Measurements from ENCODE around the gene SND1.

SND1 gene

GRCh38 chr7:128135515-128136214, 483.7 kb downstream of the SND1 start:
- peak; percentile 79 for TF ChIP-seq CTCF (IDR thresholded peaks at IDR 0.05; ENCODE audit: low read depth, low read length, missing control alignments)
- DNase-seq (ENCODE audit: low read depth): no peak
- H3K4me3 ChIP-seq (ENCODE audit: low read depth, low read length): peak overlapping the region; percentile 42

GRCh38 chr7:128136215-128136597, 484.2 kb downstream of the SND1 start:
- peak overlapping the region; percentile 42 for H3K4me3 ChIP-seq (ENCODE audit: low read depth, low read length)
- no peak for DNase-seq (ENCODE audit: low read depth)
- no peak for TF ChIP-seq CTCF (IDR thresholded peaks at IDR 0.05; ENCODE audit: low read depth, low read length, missing control alignments)

DNA sequence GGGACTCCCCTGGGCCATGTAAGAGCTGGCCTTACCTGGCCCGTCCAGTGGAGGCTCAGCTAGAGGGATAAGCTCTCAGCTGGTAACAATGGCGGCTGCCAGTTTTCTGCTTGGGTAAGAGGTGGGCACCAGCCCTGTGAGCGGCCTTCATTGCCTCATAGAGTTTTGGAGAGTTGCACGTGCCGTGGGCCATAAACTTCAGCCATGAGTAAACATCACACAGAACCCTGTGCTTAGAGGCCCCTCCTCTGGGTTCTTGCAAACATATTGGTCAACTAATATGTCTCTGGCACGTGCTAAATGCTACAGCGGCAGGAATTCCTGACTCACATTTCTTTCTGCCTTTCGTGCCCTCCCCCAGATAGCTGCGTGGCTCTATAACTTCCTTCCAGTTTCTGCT, 485.2 kb downstream of the SND1 start:
- no peak for TF ChIP-seq CTCF (IDR thresholded peaks at IDR 0.05; ENCODE audit: low read depth, low read length, missing control alignments)
- no peak for DNase-seq (ENCODE audit: low read depth)

GRCh38 chr7:128139406-128139805, 487.4 kb downstream of the SND1 start:
- no peak for TF ChIP-seq CTCF (IDR thresholded peaks at IDR 0.05; ENCODE audit: low read depth, low read length, missing control alignments)
- no peak for DNase-seq (ENCODE audit: low read depth)
- no peak overlapping the region for H3K4me3 ChIP-seq (ENCODE audit: low read depth, low read length)

More for the DNA sequence above, 485.2 kb downstream of the SND1 start:
- H3K4me3 ChIP-seq (ENCODE audit: low read depth, low read length): no peak overlapping the region

DNA sequence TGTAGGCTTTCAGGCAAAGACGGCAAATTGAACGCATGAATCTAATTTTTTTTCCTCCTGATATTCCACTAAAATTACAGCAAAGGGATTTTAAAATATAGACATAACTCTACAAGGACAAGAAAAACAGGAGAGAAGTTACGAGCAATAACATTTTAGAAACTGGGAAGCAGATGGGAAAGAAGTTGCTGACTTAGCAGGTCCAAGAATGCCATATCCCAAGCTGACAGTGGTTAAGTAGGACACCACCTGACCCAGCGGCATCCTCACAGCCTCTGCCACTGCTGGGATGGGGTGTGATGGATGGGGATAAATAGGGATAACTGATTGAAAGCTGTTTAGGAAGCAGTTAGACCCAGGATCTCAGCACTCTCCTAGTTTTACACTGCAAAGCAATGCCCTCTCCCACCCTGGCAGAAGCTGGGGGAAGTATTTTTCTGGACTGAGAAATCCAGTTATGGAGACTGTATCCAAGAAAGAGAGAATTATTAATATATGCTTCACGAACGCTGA, 489.7 kb downstream of the SND1 start:
- TF ChIP-seq CTCF (IDR thresholded peaks at IDR 0.05; ENCODE audit: low read depth, low read length, missing control alignments): no peak
- DNase-seq (ENCODE audit: low read depth): no peak
- no peak overlapping the region for H3K4me3 ChIP-seq (ENCODE audit: low read depth, low read length)

Data from GM12864 (cell line).